ENCODE data around the gene NYNRIN.
"Not testable (repeated sequence)": the region's sequence is repeated elsewhere in the genome, so short reads cannot be mapped to it uniquely, and the experiment has no call there.

The NYNRIN gene

DNA sequence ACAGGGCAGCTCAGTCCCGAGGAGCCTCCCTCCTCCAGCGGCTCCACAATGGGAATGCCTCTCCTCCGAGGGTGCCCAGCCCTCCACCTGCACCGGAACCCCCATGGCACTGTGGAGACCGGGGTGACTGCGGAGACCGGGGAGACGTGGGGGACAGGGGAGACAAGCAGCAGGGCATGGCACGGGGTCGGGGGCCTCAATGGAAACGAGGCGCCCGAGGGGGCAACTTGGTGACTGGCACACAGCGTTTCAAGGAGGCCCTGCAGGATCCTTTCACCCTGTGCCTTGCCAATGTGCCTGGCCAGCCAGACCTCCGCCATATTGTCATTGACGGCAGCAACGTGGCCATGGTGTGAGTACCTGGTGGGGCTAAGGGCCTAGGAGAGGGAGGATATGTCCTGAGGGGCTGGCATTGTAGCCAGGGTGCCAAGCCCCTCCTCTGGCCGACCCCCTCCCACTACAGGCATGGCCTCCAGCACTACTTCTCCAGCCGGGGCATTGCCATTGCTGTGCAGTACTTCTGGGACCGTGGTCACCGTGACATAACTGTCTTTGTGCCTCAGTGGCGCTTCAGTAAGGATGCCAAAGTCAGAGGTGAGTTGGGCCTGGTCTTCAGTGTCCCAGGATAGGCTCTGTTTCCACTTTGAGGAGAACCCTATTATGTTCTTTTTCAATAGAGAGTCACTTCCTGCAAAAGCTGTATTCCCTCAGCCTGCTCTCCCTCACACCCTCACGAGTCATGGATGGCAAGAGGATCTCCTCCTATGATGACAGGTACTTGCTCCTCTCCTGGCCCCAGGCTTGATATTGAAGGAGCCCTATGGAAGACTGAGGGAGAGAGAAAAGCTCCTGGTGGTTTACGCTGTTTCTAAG is 33.7 kb downstream of the NYNRIN start:
- DNase-seq: no peak

DNA sequence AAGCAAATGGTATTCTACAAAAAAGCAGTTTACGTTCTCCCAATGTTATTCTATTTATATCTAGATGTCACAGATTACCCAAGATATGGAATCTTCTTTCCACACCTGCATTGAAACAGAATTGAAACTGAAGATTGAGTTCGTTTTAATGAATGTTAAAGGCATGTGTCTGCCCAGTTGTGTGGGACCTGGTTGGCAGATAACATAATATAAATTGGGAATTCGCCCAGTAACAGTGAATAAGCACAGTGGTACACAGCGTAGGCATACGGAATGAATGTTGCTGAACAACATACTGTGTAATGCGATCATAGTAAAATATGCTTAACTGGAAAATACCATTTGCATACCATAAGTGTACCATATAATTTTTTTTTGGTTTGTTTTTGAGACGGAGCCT is 35.2 kb downstream of the NYNRIN start:
- DNase-seq: no peak

DNA sequence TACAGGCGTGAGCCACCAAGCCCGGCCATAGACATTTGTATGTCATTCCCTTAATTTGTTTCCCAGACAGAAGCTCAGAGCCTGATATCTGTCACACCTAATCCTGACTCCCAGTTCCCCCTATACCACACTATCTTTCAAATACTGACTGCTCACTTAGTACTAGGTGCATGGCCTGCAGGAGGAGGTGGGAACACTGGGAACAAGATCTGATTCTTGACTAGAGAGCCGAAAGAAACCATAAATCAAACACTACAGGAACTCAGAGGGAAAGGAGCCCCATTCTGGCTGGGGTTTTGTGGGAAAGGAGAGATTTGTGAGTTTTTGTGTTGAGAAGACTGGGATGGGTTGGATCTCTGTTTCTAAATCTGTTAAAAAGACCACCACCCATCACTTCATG is 35.9 kb downstream of the NYNRIN start:
- DNase-seq: no peak

DNA sequence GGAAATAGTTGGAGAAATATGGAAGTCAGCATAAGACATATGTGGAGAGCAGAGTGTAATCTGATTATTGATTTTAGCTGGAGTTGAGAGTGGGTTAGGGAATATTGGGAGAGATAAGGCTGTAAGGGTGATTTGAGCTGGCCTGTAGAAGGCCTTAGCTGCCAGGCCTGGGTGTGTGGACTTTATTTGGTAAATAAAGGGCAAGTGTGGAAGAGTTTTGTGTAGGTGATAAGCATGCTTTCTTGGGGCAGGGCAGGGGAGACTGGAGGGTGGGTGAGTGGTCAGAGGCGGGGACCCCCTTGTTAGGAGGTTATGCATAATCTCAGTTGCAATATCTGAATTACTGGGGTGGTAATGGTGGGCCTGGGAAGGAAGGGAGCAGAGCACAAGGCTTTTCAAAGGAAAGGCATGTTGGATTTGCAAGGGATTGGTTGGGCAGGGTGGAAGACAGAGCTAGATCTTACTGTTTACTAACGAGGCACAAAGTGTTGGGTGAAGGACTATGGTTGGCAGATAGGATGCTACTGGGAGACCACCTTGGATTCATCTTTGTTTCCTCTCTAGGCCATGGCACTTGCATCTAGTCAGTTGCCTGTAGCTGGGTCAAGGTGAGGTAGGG is 36.5 kb downstream of the NYNRIN start:
- no peak for DNase-seq

DNA sequence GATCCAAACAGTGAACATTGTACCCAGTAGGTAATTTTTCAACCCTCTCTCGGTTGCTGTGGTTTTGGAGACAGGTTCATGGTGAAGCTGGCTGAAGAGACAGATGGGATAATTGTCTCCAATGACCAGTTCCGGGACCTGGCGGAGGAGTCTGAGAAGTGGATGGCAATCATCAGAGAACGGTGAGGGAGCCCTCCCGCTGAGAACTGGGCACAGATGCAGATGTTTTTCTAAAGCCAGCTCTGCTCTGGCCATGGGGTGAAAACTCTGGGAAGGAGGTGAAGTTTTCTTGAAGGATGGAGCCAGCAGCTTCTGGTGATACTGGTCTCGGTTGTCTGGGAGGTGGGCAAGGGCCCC is 37.2 kb downstream of the NYNRIN start:
- no peak for DNase-seq

DNA sequence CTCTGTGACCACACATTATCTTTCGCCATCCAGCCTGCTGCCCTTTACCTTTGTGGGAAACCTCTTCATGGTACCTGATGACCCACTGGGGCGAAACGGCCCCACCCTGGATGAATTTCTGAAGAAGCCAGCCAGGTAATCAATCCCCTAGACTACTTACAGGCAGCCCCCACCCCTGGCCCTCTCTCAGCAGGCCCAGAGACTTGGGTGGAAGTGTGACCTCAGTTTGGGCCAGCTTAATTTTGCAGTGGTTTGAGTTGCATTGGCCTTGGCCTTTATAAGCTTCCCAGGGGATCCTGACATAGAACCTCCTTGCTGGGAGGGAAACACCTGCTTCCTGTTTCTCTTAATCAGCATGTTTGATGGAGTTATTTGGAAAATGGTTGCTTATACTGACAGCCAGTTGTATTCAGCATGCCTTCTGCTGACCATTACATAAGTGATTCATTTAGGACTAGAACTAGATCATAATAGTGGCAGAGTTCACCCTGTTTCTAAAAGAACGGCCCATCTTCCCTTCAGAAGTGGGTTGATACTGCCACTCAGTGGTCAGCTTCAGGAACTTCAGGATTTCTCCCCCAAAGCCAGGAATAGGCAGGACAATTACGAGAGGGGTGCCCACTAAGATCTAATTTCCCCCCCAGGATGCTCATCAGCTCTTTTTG is 37.7 kb downstream of the NYNRIN start:
- peak; percentile 70 for DNase-seq

DNA sequence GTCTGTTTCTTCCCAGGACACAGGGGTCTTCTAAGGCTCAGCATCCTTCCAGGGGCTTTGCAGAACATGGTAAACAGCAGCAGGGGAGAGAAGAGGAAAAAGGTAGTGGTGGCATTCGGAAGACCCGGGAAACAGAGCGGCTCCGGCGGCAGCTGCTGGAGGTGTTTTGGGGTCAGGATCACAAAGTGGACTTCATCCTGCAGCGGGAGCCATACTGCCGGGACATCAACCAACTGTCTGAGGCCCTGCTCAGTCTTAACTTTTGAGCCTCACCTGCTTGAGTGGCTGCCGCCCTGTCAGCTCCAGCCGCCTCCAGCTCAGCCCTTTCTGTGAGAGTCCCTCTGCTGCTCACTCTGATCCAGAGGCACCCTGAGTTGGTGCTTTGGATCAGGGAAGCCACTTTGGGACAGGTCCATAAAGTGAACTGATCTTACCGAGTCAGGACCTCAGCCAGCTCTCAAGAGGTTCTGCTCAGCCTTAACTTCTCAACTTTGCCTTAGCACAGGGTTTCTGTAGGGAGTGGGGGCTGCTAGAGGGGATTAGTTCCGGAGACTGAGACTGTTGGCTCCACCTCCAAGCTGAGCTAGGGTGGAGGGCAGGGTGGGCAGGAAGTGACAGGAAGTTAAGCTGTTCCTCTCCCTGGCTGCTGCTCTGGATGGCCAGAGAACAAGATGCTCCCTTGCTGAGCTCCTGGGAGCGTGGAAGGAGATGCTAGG is 38.4 kb downstream of the NYNRIN start:
- DNase-seq: peak; percentile 85

DNA sequence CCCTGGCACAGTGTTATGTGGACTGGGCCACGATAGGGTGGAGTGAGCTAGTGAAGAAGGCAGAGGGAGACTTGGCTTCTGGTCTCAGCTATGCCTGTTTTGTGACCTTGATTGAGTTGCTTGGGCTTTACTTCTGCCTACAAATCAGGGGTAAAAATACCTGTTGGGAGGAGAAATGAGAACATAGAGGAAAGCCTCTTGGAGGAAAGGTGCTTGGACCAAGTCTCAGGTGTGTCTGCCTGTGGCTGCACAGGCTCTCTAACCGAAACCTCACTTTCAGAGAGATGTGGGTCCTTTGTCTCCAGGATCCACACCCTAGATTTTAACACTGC is 38.9 kb downstream of the NYNRIN start:
- DNase-seq: no peak

DNA sequence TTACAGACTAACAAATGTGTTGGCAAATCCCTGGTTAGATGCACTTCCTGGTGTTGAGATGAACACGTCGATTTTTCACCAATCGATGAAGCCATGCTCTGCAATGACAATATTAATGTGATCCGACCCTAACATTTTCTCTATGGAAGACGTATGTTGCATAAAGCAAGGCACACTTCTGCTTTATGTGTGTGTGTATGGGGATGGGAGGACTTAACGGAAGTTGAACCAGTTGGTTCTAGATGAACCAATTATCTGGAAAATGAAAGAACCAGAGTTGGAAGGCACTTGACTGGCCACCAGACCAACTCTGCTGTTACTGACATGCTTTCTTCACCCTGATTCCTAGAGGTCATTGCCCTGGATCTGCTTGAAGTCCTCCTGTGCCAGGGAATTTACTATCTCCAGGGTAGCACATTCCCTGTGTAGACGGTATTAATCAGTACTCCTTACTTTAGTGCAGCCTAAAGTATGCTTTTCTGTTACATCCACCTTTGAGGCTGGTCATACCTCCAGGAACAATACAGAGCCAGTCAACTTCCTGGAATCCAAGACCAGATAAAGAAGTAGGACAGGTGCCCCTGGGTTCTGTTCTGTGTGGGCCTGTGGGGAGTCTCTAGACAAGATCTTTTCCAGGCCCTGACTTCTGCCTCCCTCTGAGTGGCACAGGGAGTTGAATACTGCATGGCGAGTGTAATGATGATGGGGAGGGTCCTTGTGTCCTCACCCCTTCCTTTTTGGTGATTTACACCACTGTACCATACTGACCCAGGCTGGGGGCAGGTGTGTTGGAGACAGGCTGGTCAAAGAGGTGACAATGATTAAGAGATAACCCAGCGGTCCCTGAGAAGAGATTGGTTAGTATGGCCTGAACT is 39.7 kb downstream of the NYNRIN start:
- DNase-seq: no peak

DNA sequence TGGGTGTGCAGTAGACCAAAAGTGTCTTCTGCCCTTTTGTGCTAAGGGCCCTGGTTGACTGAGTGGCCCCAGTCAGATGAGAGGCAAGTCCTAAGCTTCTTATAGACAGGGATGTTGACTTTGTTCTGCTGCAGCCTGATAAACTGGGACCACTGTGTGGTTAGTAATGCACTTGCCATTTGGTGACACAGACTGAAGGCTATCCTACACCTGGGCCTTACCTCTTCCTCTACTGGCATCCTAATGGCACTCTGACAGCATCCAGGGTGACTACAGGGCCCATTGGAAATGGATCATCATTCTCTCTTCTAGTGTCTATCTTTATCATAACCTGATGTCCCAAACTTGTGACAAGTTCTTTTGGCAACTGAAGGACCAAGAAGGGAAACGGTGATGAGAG is 40.5 kb downstream of the NYNRIN start:
- no peak for DNase-seq

DNA sequence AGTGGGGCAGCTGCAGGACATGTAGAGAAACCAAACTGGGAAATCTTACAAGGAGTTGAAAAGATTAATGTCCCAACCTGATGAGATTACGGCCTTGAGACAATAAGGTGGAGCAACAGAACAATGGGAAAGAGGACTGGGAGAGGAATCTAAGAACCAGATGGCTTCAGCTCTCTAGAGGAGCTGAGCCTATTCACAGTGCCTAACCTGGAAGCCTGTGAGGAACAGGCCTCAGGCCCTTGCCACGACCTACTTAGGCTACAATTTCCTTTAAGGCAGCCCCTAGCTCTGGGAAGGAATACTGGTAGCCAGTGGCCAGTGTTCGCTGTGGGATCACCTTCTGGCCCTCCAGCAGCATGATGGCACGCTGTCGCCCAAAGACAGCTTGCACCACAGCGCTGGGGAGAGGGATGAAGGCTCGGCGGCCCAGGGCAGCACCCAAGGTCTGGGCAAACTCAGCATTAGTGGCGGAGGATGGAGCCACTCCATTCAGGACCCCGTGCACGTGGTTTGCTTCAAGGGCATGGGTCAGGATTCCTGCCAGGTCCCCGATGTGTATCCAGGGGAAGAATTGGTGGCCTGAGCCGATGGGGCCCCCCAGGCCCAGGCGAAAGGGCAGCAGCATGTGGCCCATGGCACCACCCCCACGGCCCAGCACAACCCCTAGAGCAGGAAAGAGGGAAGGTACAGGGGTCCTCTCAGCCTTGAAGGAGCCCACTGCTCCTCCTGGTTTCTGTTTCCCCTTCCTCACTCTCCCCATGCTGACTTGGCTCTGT is 41.2 kb downstream of the NYNRIN start:
- DNase-seq: peak; percentile 80

DNA sequence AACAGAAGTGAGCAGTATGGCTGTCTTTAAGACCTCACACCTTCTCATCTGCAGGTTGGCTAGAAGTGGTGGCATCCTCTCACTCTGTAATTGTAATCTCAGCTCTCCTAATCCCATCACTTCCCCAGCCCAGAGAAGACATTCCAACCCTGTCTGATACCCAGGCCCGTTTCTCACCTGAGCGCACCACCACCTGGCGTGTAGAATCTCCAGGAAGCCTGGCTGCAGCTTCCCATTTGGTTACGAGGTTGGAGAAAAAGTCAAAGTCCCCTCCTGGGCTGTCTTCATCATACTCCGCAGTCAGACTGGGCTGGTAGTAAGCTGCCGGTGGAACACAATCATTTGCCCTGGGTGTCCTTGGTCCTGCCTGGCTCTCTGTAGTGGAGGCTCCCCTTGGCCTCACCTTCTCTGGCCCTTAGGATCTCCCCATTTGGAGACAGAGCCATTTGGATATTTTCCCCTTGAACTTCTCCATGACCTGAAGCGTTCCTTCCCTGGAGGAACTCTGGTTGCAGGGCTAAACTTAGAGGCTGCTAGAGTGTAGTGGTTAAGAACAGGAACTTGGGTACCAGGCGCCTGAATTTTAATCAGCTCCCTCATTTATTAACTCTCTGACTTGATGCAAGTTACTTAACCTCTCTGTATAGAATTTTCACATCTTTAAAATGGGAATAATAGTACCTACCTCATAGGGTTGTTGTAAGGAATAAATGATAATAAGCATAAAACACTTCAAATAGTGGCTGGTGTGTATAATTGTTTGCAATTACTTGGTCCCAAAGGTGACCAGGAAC is 42.0 kb downstream of the NYNRIN start:
- no peak for DNase-seq

DNA sequence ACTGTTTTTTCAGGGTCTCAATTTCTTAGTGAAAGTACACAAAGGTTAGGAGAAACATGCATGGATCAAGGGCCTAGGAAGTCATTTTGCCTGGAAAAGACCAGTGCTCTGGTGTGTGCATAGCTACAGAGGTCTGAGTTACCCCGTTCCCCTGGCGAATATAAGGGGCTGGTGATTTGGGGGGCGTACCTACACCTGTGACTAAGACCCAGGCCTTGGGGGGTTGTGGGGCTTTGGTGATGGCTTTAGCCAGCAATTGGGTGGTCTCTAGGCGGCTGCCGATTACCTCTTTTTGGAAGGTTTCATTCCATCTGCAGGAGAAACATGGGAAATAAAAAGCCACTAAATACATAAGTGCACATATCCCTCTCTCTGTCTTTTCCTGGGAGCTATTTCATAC is 42.7 kb downstream of the NYNRIN start:
- DNase-seq: no peak

DNA sequence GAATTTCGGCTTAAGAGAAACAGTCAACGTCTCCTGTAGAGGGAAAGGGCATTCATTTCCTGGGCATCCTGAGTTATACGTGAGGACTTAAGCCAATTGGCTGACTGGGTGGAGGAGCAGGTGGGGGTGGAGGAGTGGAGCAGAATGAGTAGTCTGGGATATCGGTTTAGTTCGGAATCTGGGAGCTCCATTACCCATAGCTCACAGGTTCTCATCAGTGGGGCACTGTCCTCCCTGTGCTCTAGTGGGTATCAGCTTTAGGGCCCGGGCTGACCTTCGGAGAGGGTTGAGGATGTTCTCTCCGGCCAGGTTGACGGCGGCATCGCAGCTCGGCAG is 43.1 kb downstream of the NYNRIN start:
- DNase-seq: peak; percentile 80

DNA sequence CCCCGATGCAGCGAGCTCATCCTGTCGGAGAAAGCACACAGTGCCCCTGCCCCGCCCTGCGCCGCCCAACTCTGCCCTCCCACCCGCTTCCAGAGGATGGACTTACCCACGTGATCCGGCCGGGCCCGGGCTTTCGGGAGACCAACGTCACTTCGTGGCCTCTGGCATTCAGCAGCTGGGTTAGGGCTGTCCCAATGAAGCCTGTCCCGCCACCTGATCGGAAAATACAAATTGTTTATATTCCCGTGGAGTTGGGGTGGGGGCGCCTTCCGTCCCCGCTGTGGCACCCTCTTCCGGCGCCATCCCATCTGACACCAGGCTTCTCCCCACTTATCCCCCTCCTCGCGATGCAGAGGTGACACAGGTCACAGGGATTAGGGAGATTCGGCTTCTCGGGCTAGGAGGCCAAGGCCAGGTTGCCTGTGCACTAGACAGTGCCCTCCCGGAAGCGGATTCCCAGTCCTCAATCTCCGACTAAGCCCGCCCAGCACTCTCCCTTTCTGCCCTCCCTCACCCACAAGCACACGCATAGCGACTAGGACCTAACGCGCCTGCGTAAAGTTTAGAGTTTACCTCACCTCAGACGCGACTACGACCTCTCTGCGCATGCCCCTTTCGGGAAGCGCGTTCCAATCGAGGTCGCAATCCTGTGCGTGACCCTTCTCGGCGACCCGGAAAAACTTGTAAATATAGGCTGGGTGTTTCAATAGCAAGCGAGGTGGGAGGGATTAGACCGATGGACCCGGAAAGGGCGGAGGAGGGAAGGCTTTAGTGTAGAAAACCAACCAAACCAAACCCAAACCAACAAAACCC is 43.6 kb downstream of the NYNRIN start, which contains the start of gene SDR39U1:
SDR39U1 (minus strand) TSS at position 537 of the 813 bp plus-strand sequence; CDS start at position 530, 7 bp downstream.
- peak; percentile 99 for DNase-seq

DNA sequence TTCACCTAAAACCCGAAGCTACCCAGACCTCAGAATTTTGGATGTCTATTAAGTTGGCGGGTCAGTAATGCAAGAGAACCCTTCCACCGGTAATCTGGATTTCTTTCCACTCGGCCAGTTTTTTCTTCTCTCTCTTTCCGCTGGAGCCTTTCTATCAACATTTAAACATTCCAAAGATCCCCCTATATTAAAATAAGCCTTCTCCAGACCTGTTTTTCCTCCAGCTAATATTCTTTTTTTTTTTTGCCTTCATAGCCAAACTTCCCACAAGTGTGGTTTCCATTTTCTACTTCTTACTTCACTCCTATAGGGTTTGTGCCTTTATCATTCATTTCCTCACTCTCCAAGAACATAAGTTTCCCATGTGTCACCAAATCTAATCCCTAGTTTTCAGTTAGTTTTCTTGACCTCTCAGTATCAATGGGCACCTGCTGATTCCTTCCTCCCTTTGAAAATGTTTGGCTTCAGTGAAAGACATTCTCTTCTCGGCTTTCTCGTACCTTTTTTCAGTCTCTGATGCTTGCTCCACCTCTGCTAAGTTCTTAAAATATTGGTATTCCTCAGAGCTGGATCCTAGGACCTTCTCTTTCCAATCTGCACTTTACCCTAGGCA is 44.4 kb downstream of the NYNRIN start:
- DNase-seq: no peak

DNA sequence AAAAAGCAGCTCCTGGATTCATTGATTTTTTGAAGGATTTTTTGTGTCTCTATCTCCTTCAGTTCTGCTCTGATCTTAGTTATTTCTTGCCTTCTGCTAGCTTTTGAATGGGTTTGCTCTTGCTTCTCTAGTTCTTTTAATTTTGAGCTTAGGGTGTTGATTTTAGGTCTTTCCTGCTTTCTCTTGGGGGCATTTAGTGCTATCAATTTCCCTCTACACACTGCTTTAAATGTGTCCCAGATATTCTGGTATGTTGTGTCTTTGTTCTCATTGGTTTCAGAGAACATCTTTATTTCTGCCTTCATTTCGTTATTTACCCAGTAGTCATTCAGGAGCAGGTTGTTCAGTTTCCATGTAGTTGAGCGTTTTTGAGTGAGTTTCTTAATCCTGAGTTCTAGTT is 52.0 kb downstream of the NYNRIN start:
- not testable (repeated sequence) for DNase-seq

DNA sequence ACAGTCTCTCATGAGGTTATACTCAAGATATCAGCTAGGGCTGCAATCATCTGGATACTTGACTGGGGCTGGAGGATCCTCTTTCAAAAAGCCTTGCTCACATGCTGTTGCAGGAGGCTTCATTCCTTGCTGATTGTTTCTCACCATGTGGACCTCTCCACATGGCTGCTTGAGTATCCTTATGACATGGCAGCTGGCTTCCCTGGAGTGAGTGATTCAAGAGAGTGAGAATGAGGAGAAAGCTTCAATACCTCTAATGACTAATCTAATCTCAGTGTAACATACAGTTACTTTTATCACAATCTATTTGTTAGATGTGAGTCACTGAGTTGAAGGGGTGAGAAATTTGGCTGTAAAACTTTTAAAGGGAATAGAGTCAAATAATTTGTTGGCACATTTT is 58.2 kb downstream of the NYNRIN start:
- DNase-seq: no peak

DNA sequence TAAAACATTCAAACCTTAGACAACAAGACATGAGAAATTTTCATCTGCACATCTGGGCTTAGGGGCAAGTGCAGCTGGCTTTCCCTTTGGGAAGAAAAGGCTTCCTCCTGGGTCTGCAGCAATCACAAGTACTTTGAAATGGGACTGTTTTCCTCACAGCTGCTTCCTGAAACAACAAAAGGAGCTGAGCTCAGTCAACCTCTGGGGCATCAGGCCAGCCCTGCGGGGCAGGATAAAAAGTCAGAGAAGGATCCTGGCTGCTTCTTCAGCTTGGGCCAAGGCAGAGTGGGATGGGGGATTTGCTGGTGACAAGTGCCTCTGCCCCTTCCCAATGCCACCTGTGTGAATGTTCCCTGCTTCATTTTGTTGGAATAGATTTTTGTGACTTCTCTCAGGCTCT is 59.9 kb downstream of the NYNRIN start:
- no peak for DNase-seq

DNA sequence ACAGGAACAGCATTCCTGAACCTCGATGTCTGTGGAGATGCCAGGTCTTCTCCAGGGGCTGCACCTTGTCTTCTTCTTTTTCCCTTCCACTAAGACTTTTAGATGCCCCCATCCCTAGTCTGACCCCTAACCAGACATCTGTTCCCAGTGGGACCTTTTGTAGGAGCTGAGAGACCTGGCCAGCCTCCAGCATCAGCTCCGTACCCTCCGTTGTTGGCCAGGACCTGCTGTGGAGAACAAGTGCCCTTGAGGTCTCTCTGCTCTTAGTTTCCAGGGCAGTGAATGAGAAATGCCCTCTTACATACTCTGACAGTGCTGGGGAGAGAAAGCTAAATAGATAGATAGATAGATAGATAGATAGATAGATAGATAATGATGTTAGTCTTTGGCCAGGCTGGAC is 60.5 kb downstream of the NYNRIN start:
- no peak for DNase-seq

All from NCI-H82 (cell line).